ENCODE results near the gene PRSS36. TPM values are rescaled to one million over a fixed set of nuclear protein-coding genes. Genes with fewer than 3 reads are reported as not detected.

The PRSS36 gene
- polyA plus RNA-seq, 1 donor from 2014 or later: 2.0 TPM

GRCh38 chr16:31129568-31130335 is 20.1 kb downstream of the PRSS36 start:
- no peaks in the 10 kb centered on the region for H3K79me2 ChIP-seq (replicated peaks; ENCODE audit: insufficient read depth, low read length)
- no peak overlapping the region for H3K9ac ChIP-seq (ENCODE audit: low read length)
- no peaks in the 10 kb centered on the region for H3F3A ChIP-seq (ENCODE audit: insufficient read depth, low read length, poor library complexity, severe bottlenecking)
- no peak overlapping the region for H3K27ac ChIP-seq (ENCODE audit: low read length)
- no peaks in the 10 kb centered on the region for H4K20me1 ChIP-seq (ENCODE audit: insufficient read depth)
- no peak overlapping the region for H3K4me3 ChIP-seq (ENCODE audit: low read length)
- H3K27me3 ChIP-seq (ENCODE audit: insufficient read depth, low read depth, low read length): no peaks in the 10 kb centered on the region
- no peaks in the 10 kb centered on the region for H3K9me2 ChIP-seq (ENCODE audit: insufficient read depth, low read length)
- no peak overlapping the region for H3K4me2 ChIP-seq (ENCODE audit: low read length)
- H3K9me3 ChIP-seq (ENCODE audit: low read length): no peaks in the 10 kb centered on the region
- no peak overlapping the region for H2AFZ ChIP-seq (ENCODE audit: low read depth, low read length)
- H3K36me3 ChIP-seq (ENCODE audit: insufficient read depth, low read length): no peaks in the 10 kb centered on the region
- TF ChIP-seq TAF1 (IDR thresholded peaks at IDR 0.05; ENCODE audit: low read depth) (no peak), SMC3 (conservative IDR thresholded peaks at IDR 0.05; ENCODE audit: poor library complexity) (no peak), EP300 (conservative IDR thresholded peaks at IDR 0.05; ENCODE audit: poor library complexity, severe bottlenecking) (no peak), EZH2 (IDR thresholded peaks at IDR 0.05; ENCODE audit: borderline replicate concordance, insufficient read depth, low read length, poor library complexity, severe bottlenecking) (no peak), REST (IDR thresholded peaks at IDR 0.05; ENCODE audit: borderline replicate concordance) (no peak), CTCF (IDR thresholded peaks at IDR 0.05; ENCODE audit: poor library complexity, severe bottlenecking) (no peak), POLR2AphosphoS5 (IDR thresholded peaks at IDR 0.05) (no peak), RAD21 (conservative IDR thresholded peaks at IDR 0.05) (no peak), MXI1 (conservative IDR thresholded peaks at IDR 0.05; ENCODE audit: poor library complexity, severe bottlenecking) (no peak)

GRCh38 chr16:31128711-31129567 is 20.9 kb downstream of the PRSS36 start:
- Histone ChIP-seq H4K20me1 (ENCODE audit: insufficient read depth) (no peaks in the 10 kb centered on the region), H3K36me3 (ENCODE audit: insufficient read depth, low read length) (no peaks in the 10 kb centered on the region), H3K79me2 (replicated peaks; ENCODE audit: insufficient read depth, low read length) (no peaks in the 10 kb centered on the region), H3K4me3 (ENCODE audit: low read length) (no peak overlapping the region), H3K9me2 (ENCODE audit: insufficient read depth, low read length) (no peaks in the 10 kb centered on the region), H3K9ac (ENCODE audit: low read length) (no peak overlapping the region), H2AFZ (ENCODE audit: low read depth, low read length) (no peak overlapping the region), H3F3A (ENCODE audit: insufficient read depth, low read length, poor library complexity, severe bottlenecking) (no peaks in the 10 kb centered on the region), H3K9me3 (ENCODE audit: low read length) (no peaks in the 10 kb centered on the region), H3K27ac (ENCODE audit: low read length) (no peak overlapping the region), H3K4me2 (ENCODE audit: low read length) (no peak overlapping the region), H3K27me3 (ENCODE audit: insufficient read depth, low read depth, low read length) (no peaks in the 10 kb centered on the region)
- TF ChIP-seq RAD21 (conservative IDR thresholded peaks at IDR 0.05): no peak

Measured in neural cell (in vitro differentiated cells).